Measurements from ENCODE around the gene LARGE1.

DNA sequence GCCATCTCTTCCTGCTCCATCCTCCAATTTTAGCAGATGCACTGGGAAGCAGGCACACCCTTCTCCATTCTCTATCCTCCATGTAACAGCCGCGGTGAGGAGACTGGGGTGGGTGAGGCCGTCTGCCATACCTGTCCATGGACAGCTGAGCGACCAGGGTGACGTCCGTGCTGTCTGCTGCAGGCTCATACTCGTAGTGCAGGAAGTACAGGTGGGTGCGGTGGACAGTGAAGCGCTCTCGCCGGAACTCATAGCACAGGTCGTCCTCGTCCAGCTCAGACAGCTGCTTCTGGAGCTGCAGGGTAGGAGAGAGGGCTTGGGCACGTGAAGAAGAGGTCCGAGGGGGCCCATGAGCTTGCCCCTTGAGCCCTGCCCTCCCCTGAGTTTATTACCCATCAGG lies 604.3 kb downstream of the LARGE1 start:
- TF ChIP-seq EZH2phosphoT487 (IDR thresholded peaks at IDR 0.05; ENCODE audit: borderline replicate concordance) = no peak
- no peak for TF ChIP-seq RAD21 (IDR thresholded peaks at IDR 0.05; ENCODE audit: low read depth)
